PC-3 (cell line): ENCODE data around the gene BUD13. TPM values are rescaled to one million over a fixed set of nuclear protein-coding genes. Genes with fewer than 3 reads are reported as not detected.
"Not testable (repeated sequence)": the region's sequence is repeated elsewhere in the genome, so short reads cannot be mapped to it uniquely, and the experiment has no call there.

Experiments
- ATAC-seq: fragments of 200-7000 bp; cut with Tn5 transposase; 2 replicates; pipeline ENCODE4 v1.9.1; 2020; ENCODE audit warnings: mild to moderate bottlenecking, moderate library complexity
- BruUV-seq: library from RNA; stranded (reverse); fragments of 400-500 nt; replicated peaks from 2 replicates; lab custom pipeline; 2021; lab: Mats Ljungman, UMichigan
- CTCF ChIA-PET: fragments of 300-600 bp; sonication (Branson Sonifier 250); formaldehyde crosslinking; loops from one replicate; lab custom pipeline; 2022; ENCODE audit warnings: antibody characterized with exemption; lab: Charles Lee
- POLR2A ChIA-PET: fragments of 300-600 bp; sonication (Branson Sonifier 250); formaldehyde crosslinking; loops from one replicate; lab custom pipeline; 2022; ENCODE audit warnings: antibody characterized with exemption; ENCODE audit not compliant: unreplicated experiment; lab: Charles Lee
- DNase-seq: peaks from one replicate; pipeline ENCODE4 v3.0.0-alpha.2; 2015
- H2AFZ ChIP-seq: fragments of 300-600 bp; sonication (generic); 2 replicates; pipeline ENCODE4 v1.6.0; 2016; ENCODE audit warnings: antibody characterized with exemption, low read length
- H3F3A ChIP-seq: fragments of 300-600 bp; sonication (generic); one replicate; pipeline ENCODE4 v1.6.0; 2017; ENCODE audit warnings: antibody characterized with exemption, low read length, control low read depth, mild to moderate bottlenecking; ENCODE audit not compliant: unreplicated experiment
- H3K27ac ChIP-seq: fragments of 300-600 bp; sonication (generic); 2 replicates; pipeline ENCODE4 v1.5.1; 2016; ENCODE audit warnings: mild to moderate bottlenecking, low read length
- H3K27me3 ChIP-seq: fragments of 300-600 bp; sonication (generic); 2 replicates; pipeline ENCODE4 v1.6.1; 2016; ENCODE audit warnings: low read length, mixed read lengths
- H3K36me3 ChIP-seq: fragments of 300-600 bp; sonication (generic); 2 replicates; pipeline ENCODE4 v1.6.1; 2016; ENCODE audit warnings: low read depth, mixed run types, low read length, mixed read lengths
- H3K4me1 ChIP-seq: fragments of 300-600 bp; sonication (generic); 2 replicates; pipeline ENCODE4 v1.5.1; 2016; ENCODE audit warnings: low read length; ENCODE audit not compliant: insufficient read depth
- H3K4me2 ChIP-seq: fragments of 300-600 bp; sonication (generic); 2 replicates; pipeline ENCODE4 v1.6.0; 2016; ENCODE audit warnings: low read length
- H3K4me3 ChIP-seq: fragments of 300-600 bp; sonication (generic); 2 replicates; pipeline ENCODE4 v1.5.1; 2016; ENCODE audit warnings: mild to moderate bottlenecking, low read length, mixed read lengths
- H3K79me2 ChIP-seq: fragments of 300-600 bp; sonication (generic); 2 replicates; pipeline ENCODE4 v1.6.1; 2017; ENCODE audit warnings: low read length, mixed read lengths
- H3K9ac ChIP-seq: fragments of 300-600 bp; sonication (generic); 2 replicates; pipeline ENCODE4 v1.6.0; 2016; ENCODE audit warnings: mild to moderate bottlenecking, low read length
- H3K9me2 ChIP-seq: fragments of 300-600 bp; sonication (generic); replicated peaks from 2 replicates; pipeline ENCODE4 v1.6.1; 2016; ENCODE audit warnings: mixed run types, low read length, mixed read lengths
- H3K9me3 ChIP-seq: fragments of 300-600 bp; sonication (generic); 2 replicates; pipeline ENCODE4 v1.6.1; 2016; ENCODE audit warnings: low read length, mixed read lengths
- H4K20me1 ChIP-seq: fragments of 300-600 bp; sonication (generic); 2 replicates; pipeline ENCODE4 v1.6.1; 2016; ENCODE audit warnings: low read length, mixed read lengths
- CTCF ChIP-seq: fragments of 300-600 bp; sonication (generic); conservative IDR thresholded peaks from 2 replicates; pipeline ENCODE4 v1.5.1; 2017; ENCODE audit warnings: antibody characterized with exemption, low read depth, mild to moderate bottlenecking, low read length
- EZH2 ChIP-seq: fragments of 300-600 bp; sonication (generic); IDR thresholded peaks from one replicate; pipeline ENCODE4 v1.6.1; 2017; ENCODE audit warnings: antibody characterized with exemption, mild to moderate bottlenecking, low read length; ENCODE audit not compliant: unreplicated experiment
- EZH2phosphoT487 ChIP-seq: fragments of 300-600 bp; sonication (generic); IDR thresholded peaks from 2 replicates; pipeline ENCODE4 v1.6.1; 2018; ENCODE audit warnings: mild to moderate bottlenecking, antibody characterized with exemption, low read length, borderline replicate concordance
- intact Hi-C: fragments of 100-400 bp; cut with micrococcal nuclease; formaldehyde crosslinking; loops from 2 replicates; pipeline ENCODE4 v1.9.0; 2023
- total RNA-seq: library from RNA; depleted of rRNA; stranded (reverse); fragments of >200 nt; gene quantifications from 2 replicates; pipeline ENCODE4 v1.2.3, GENCODE V29; 2014

BUD13 gene
- total RNA-seq, 1 experiment from 2014 or later, result 28.9 TPM

GRCh38 chr11:116762132-116762531 is 10.7 kb downstream of the BUD13 start:
- H3K4me2 ChIP-seq, result no peak overlapping the region
- no TSS peak for BruUV-seq
- no peak for TF ChIP-seq EZH2
- no peak for TF ChIP-seq CTCF
- no peak for TF ChIP-seq EZH2phosphoT487
- ATAC-seq, result no peak
- H3K79me2 ChIP-seq, result no peaks in the 10 kb centered on the region
- no peak overlapping the region for H3K27ac ChIP-seq
- no peaks in the 10 kb centered on the region for H3K27me3 ChIP-seq
- ChIA-PET CTCF (no interaction called here), POLR2A (no interaction called here)
- no peak overlapping the region for H2AFZ ChIP-seq
- H3K9me3 ChIP-seq, result no peaks in the 10 kb centered on the region
- no peaks in the 10 kb centered on the region for H3K4me1 ChIP-seq
- no peaks in the 10 kb centered on the region for H3K9me2 ChIP-seq
- H3K4me3 ChIP-seq, result no peak overlapping the region
- intact Hi-C loops, result no loop called here
- no peaks in the 10 kb centered on the region for H3F3A ChIP-seq
- peaks cover 57% of the 10 kb centered on the region for H3K36me3 ChIP-seq
- no peak overlapping the region for H3K9ac ChIP-seq
- no peak for DNase-seq
- H4K20me1 ChIP-seq, result no peaks in the 10 kb centered on the region

- DNase-seq, intact Hi-C loops, BruUV-seq, H3K9me2 ChIP-seq, H4K20me1 ChIP-seq, H3K27ac ChIP-seq, H2AFZ ChIP-seq, H3K9me3 ChIP-seq, H3K27me3 ChIP-seq, H3K9ac ChIP-seq, H3K79me2 ChIP-seq, H3K4me1 ChIP-seq, ATAC-seq, H3K4me3 ChIP-seq, H3F3A ChIP-seq, CTCF ChIA-PET, H3K4me2 ChIP-seq: not testable (repeated sequence)
- POLR2A ChIA-PET, result interaction anchor here (0.6 kb wide), 1 partner anchor 329 kb away, joined by 6 read pairs; no protein-coding TSS in a partner anchor
- H3K36me3 ChIP-seq, result peaks cover 58% of the 10 kb centered on the region
Observed at GRCh38 chr11:116756044-116756443, 16.7 kb downstream of the BUD13 start.

GRCh38 chr11:116750070-116750718 is 22.6 kb downstream of the BUD13 start:
- TF ChIP-seq EZH2phosphoT487, result no peak
- no peak for TF ChIP-seq CTCF
- TF ChIP-seq EZH2, result no peak
- DNase-seq (no peak), ATAC-seq (no peak)
- Histone ChIP-seq H3K79me2 (no peaks in the 10 kb centered on the region), H3K9ac (no peak overlapping the region), H3K9me2 (no peaks in the 10 kb centered on the region), H4K20me1 (no peaks in the 10 kb centered on the region), H3K4me1 (no peaks in the 10 kb centered on the region), H3K9me3 (no peaks in the 10 kb centered on the region), H3K4me3 (no peak overlapping the region), H3K27ac (no peak overlapping the region), H3K27me3 (no peaks in the 10 kb centered on the region), H3F3A (no peaks in the 10 kb centered on the region), H2AFZ (no peak overlapping the region), H3K4me2 (no peak overlapping the region), H3K36me3 (peaks cover 54% of the 10 kb centered on the region)
- intact Hi-C loops, result no loop called here
- ChIA-PET CTCF (no interaction called here), POLR2A (no interaction called here)
- BruUV-seq, result no TSS peak
